ENCODE data around the gene DARS2. TPM values are rescaled to one million over a fixed set of nuclear protein-coding genes. Genes with fewer than 3 reads are reported as not detected.
"Not testable (repeated sequence)": the region's sequence is repeated elsewhere in the genome, so short reads cannot be mapped to it uniquely, and the experiment has no call there.

The DARS2 gene
- total RNA-seq, 4 donors from 2014 or later = 10.3 to 35.5 (median 16.6) TPM

DNA sequence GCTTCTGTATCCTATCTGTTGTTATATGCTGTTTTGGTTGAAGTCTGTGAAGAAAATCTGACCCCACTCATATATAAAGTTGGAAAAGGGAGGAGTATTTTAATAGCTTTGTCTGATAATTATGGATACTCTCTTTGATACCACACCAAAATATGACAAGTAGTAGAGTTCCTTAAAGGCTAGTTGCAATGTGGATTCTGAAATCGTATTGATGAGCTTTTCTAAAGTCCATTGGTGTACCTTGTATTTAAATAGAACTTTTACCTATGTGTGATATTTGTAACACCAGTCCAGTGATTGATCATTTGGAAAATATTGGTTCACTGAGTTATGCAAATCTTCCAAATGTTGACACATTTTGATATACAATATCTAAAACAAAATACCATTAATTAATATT is 35.6 kb downstream of the DARS2 start:
- Histone ChIP-seq H3K9me3 (no peaks in the 10 kb centered on the region), H3K4me3 (no peak overlapping the region), H3K4me1 (no peaks in the 10 kb centered on the region), H3K27me3 (no peaks in the 10 kb centered on the region), H3K36me3 (peaks cover 0 to 79% (median 0%) of the 10 kb centered on the region in 3 donors), H3K27ac (no peak overlapping the region)
- DNase-seq = no peak
- TF ChIP-seq, protein P1, sequence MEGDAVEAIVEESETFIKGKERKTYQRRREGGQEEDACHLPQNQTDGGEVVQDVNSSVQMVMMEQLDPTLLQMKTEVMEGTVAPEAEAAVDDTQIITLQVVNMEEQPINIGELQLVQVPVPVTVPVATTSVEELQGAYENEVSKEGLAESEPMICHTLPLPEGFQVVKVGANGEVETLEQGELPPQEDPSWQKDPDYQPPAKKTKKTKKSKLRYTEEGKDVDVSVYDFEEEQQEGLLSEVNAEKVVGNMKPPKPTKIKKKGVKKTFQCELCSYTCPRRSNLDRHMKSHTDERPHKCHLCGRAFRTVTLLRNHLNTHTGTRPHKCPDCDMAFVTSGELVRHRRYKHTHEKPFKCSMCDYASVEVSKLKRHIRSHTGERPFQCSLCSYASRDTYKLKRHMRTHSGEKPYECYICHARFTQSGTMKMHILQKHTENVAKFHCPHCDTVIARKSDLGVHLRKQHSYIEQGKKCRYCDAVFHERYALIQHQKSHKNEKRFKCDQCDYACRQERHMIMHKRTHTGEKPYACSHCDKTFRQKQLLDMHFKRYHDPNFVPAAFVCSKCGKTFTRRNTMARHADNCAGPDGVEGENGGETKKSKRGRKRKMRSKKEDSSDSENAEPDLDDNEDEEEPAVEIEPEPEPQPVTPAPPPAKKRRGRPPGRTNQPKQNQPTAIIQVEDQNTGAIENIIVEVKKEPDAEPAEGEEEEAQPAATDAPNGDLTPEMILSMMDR (IDR thresholded peaks at IDR 0.05) = no peak
- no peak for TF ChIP-seq POLR2A (IDR thresholded peaks at IDR 0.05)

DNA sequence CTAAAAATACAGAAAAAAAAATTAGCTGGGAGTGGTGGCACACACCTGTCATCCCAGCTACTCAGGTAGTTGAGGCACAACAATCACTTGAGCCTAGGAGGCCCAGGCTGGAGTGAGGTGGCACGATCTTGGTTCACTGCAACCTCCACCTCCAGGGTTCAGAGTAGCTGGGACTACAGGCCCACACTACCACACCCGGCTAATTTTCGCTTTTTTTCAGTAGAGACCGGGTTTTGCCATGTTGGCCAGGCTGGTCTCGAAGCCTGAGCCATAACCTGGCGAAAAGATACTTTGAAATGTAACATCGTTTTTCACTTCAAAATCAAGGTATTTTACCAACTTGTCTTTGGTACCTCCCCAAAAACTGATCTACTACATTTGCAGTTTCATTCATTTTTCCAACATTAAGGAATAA is 37.3 kb downstream of the DARS2 start:
- TF ChIP-seq, protein P1 (IDR thresholded peaks at IDR 0.05) = no peak
- no peak for TF ChIP-seq POLR2A (IDR thresholded peaks at IDR 0.05)
- Histone ChIP-seq H3K27me3 (no peaks in the 10 kb centered on the region), H3K9me3 (no peaks in the 10 kb centered on the region), H3K36me3 (peaks cover 0 to 70% (median 0%) of the 10 kb centered on the region in 3 donors), H3K27ac (no peak overlapping the region), H3K4me1 (peaks cover 0 to 15% (median 3%) of the 10 kb centered on the region in 4 donors), H3K4me3 (no peak overlapping the region)
- DNase-seq = no peak

DNA sequence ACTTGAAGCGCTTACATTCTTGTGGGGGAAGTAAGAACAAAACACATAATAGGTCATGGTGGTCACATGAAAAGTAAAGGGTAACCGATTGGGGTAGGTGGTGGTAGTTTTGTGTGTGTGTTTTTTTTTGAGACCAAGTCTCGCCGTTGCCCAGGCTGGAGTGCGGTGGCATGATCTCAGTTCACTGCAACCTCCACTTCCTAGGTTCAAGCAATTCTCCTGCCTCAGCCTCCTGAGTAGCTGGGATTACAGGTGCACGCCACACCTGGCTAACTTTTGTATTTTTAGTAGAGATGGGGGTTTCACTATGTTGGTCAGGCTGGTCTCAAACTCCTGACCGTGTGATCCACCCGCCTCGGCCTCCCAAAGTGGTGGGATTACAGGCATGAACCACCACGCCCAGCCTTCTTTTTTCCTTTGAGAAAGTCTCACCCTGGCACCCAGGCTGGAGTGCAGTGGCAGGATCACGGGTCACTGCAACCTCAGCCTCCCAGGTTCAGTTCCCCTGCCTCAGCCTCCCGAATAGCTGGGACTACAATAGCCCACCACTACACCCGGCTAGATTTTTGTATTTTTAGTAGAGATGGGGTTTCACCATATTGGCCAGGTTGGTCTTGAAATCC is 37.8 kb downstream of the DARS2 start:
- Histone ChIP-seq H3K4me1 (peaks cover 0 to 18% (median 5%) of the 10 kb centered on the region in 4 donors), H3K36me3 (peaks cover 0 to 67% (median 0%) of the 10 kb centered on the region in 3 donors)
- not testable (repeated sequence) for DNase-seq, H3K4me3 ChIP-seq, H3K27me3 ChIP-seq, H3K9me3 ChIP-seq, H3K27ac ChIP-seq

DNA sequence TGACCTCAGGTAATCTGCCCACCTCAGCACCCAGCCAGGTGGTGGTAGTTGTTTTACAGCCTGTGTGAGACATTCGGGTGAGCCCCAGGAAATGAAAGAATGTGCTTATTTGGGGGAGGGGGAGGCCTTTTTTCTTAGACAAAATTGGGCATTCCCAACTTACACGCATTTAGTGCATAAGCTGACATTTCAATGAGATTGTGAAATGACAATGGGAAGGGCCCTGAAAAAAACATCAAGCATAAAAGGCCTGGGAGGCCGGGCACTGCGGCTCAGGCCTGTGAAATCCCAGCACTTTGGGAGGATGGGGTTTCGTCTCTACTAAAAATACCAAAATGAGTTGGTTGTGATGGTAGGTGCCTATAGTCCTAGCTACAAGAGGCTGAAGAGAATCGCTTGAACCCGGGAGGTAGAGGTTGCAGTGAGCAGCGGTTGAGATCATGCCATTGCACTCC is 38.3 kb downstream of the DARS2 start:
- H3K36me3 ChIP-seq = peaks cover 0 to 62% (median 0%) of the 10 kb centered on the region in 3 donors
- no peak overlapping the region for H3K27ac ChIP-seq
- H3K4me1 ChIP-seq = peaks cover 0 to 18% (median 5%) of the 10 kb centered on the region in 4 donors
- no peak overlapping the region for H3K4me3 ChIP-seq
- no peak for DNase-seq
- TF ChIP-seq, protein P1 (IDR thresholded peaks at IDR 0.05) = no peak
- TF ChIP-seq POLR2A (IDR thresholded peaks at IDR 0.05) = no peak
- H3K9me3 ChIP-seq = no peaks in the 10 kb centered on the region
- H3K27me3 ChIP-seq = no peaks in the 10 kb centered on the region

DNA sequence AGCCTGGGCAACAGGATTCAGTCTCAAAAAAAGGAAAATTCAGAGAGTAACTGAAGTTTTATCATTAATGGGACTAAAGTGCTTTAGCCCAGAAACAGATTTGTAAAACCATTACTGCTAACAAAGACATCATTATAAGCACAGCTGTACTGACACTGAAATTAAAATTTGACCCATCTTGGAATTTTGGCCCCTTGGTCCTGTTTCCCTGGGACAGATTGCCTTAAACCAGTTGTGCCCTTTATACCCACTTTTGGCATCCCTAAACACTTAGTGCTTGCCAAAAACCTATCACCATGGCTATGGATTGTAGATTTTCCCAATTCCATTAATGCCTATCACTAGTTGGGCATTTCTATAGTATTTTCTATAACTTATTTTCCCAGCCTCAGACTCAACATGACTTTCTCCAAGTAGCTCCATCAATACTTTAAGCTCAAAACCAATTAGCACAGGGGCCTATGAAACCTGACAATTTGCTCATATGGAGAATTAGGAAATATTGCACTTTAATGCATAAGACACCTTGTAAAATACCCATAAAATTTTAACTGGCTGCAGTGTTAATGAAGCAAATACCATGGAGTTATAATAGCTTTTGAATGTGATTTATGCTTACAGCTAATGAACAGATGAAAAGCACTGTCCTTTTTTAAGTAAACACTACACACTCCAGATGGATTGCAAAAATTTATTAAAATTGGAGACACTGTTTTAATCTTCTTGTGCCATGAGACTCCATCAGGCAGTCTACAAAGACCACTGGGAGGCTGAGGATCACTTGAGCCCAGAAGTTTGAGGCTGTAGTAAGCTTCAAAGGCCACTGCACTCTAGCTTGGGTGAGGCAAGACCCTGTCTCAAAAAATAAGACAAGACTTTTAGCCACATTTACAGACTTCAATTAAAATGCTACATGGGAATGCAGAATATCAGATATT is 39.0 kb downstream of the DARS2 start:
- peaks cover 0 to 18% (median 5%) of the 10 kb centered on the region in 4 donors for H3K4me1 ChIP-seq
- no peak overlapping the region for H3K4me3 ChIP-seq
- no peak for DNase-seq
- no peaks in the 10 kb centered on the region for H3K9me3 ChIP-seq
- H3K36me3 ChIP-seq = peaks cover 0 to 55% (median 0%) of the 10 kb centered on the region in 3 donors
- no peaks in the 10 kb centered on the region for H3K27me3 ChIP-seq
- no peak for TF ChIP-seq POLR2A (IDR thresholded peaks at IDR 0.05)
- TF ChIP-seq, protein P1 (IDR thresholded peaks at IDR 0.05) = no peak
- no peak overlapping the region for H3K27ac ChIP-seq
